IMR-90 (cell line): Measurements from ENCODE around the gene TAF3. TPM values are rescaled to one million over a fixed set of nuclear protein-coding genes. Genes with fewer than 3 reads are reported as not detected.

ENCODE experiments used
- ATAC-seq: fragments of 200-7000 bp; cut with Tn5 transposase; 2 replicates; pipeline ENCODE4 v1.9.1; 2020; ENCODE audit warnings: low read depth, mild to moderate bottlenecking, moderate library complexity
- BruUV-seq: library from RNA; stranded (reverse); fragments of 400-500 nt; replicated peaks from 2 replicates; lab custom pipeline; 2021; lab: Mats Ljungman, UMichigan
- CTCF ChIA-PET: fragments of 300-600 bp; formaldehyde crosslinking; extraction: SDS; loops from one replicate; lab custom pipeline; 2021; ENCODE audit warnings: antibody characterized with exemption; lab: Yijun Ruan, JAX
- POLR2A ChIA-PET: fragments of 300-600 bp; sonication (Branson Sonifier 250); formaldehyde crosslinking; loops from one replicate; lab custom pipeline; 2022; ENCODE audit warnings: antibody characterized with exemption; ENCODE audit not compliant: unreplicated experiment; lab: Charles Lee
- DNase-seq: peaks from one replicate; pipeline ENCODE4 v3.0.0; 2013
- H2AFZ ChIP-seq: replicated peaks from 2 replicates; pipeline ENCODE3; 2013; ENCODE audit warnings: low read length, mild to moderate bottlenecking; ENCODE audit not compliant: poor library complexity
- H2AK5ac ChIP-seq: 2 replicates; pipeline ENCODE4 v1.6.1; 2013; ENCODE audit warnings: low read depth, low read length, inconsistent platforms
- H2AK9ac ChIP-seq: replicated peaks from 2 replicates; pipeline ENCODE3; 2013; ENCODE audit warnings: mild to moderate bottlenecking, low read depth, low read length, moderate library complexity; ENCODE audit not compliant: poor library complexity
- H2BK120ac ChIP-seq: 2 replicates; pipeline ENCODE4 v1.6.1; 2013; ENCODE audit warnings: low read depth, low read length, inconsistent platforms
- H2BK15ac ChIP-seq: 3 replicates; pipeline ENCODE4 v1.6.1; 2013; ENCODE audit warnings: low read depth, low read length, inconsistent platforms
- H2BK20ac ChIP-seq: 2 replicates; pipeline ENCODE4 v1.6.1; 2013; ENCODE audit warnings: low read depth, mild to moderate bottlenecking, inconsistent platforms, low read length, moderate library complexity
- H2BK5ac ChIP-seq: 2 replicates; pipeline ENCODE4 v1.6.1; 2013; ENCODE audit warnings: mild to moderate bottlenecking, low read depth, low read length, inconsistent platforms; ENCODE audit not compliant: poor library complexity, severe bottlenecking
- H3K14ac ChIP-seq: replicated peaks from 2 replicates; pipeline ENCODE4 v1.6.1; 2013; ENCODE audit warnings: low read depth, low read length, inconsistent platforms
- H3K18ac ChIP-seq: 2 replicates; pipeline ENCODE4 v1.6.1; 2013; ENCODE audit warnings: low read depth, low read length, control low read depth
- H3K23ac ChIP-seq: 2 replicates; pipeline ENCODE4 v1.6.1; 2013; ENCODE audit warnings: low read depth, low read length, inconsistent platforms
- H3K27ac ChIP-seq: 2 replicates; pipeline ENCODE4 v1.5.1; 2013; ENCODE audit warnings: mild to moderate bottlenecking, control low read depth, low read length; ENCODE audit not compliant: insufficient read depth
- H3K27me3 ChIP-seq: 2 replicates; pipeline ENCODE4 v1.6.1; 2013; ENCODE audit warnings: low read length; ENCODE audit not compliant: control insufficient read depth, insufficient read depth
- H3K36me3 ChIP-seq: 2 replicates; pipeline ENCODE4 v1.6.1; 2013; ENCODE audit warnings: low read length, mixed read lengths; ENCODE audit not compliant: control insufficient read depth, insufficient read depth
- H3K4ac ChIP-seq: 2 replicates; pipeline ENCODE4 v1.6.1; 2013; ENCODE audit warnings: low read depth, low read length, inconsistent platforms
- H3K4me1 ChIP-seq: 2 replicates; pipeline ENCODE4 v1.6.1; 2013; ENCODE audit warnings: low read length, mixed read lengths; ENCODE audit not compliant: control insufficient read depth, insufficient read depth
- H3K4me2 ChIP-seq: 2 replicates; pipeline ENCODE4 v1.6.1; 2013; ENCODE audit warnings: low read depth, mild to moderate bottlenecking, control low read depth, low read length, moderate library complexity
- H3K4me3 ChIP-seq: 2 replicates; pipeline ENCODE4 v1.5.1; 2013; ENCODE audit warnings: low read depth, mild to moderate bottlenecking, control low read depth, low read length, moderate library complexity; ENCODE audit not compliant: insufficient read depth
- H3K56ac ChIP-seq: 2 replicates; pipeline ENCODE4 v1.6.1; 2013; ENCODE audit warnings: low read length, inconsistent platforms; ENCODE audit not compliant: insufficient read depth; ENCODE audit errors: extremely low read depth
- H3K79me1 ChIP-seq, 2 experiments: 2 replicates each; pipeline ENCODE4 v1.6.1; 2013; ENCODE audit warnings: low read length in 2 of 2, inconsistent platforms in 1 of 2, low read depth in 1 of 2
- H3K9ac ChIP-seq: 2 replicates; pipeline ENCODE4 v1.6.1; 2013; ENCODE audit warnings: low read depth, low read length, control low read depth
- H3K9me1 ChIP-seq: 2 replicates; pipeline ENCODE4 v1.6.1; 2013; ENCODE audit warnings: low read length, inconsistent platforms; ENCODE audit not compliant: insufficient read depth
- H3K9me3 ChIP-seq: 2 replicates; pipeline ENCODE4 v1.6.1; 2013; ENCODE audit warnings: low read length; ENCODE audit not compliant: control insufficient read depth, insufficient read depth
- H4K20me1 ChIP-seq: 2 replicates; pipeline ENCODE4 v1.6.1; 2013; ENCODE audit warnings: low read length, inconsistent platforms; ENCODE audit not compliant: insufficient read depth
- H4K5ac ChIP-seq: 2 replicates; pipeline ENCODE4 v1.6.1; 2013; ENCODE audit warnings: mild to moderate bottlenecking, low read depth, low read length, control low read depth
- H4K8ac ChIP-seq, 2 experiments: 2 replicates each; pipeline ENCODE4 v1.6.1; 2013; ENCODE audit warnings: low read depth in 2 of 2, low read length in 2 of 2, control low read depth in 1 of 2, inconsistent platforms in 1 of 2
- H4K91ac ChIP-seq: 2 replicates; pipeline ENCODE4 v1.6.1; 2013; ENCODE audit warnings: low read depth, low read length, inconsistent platforms; ENCODE audit not compliant: insufficient read depth
- RAD21 ChIP-seq: IDR thresholded peaks from 2 replicates; pipeline ENCODE4 v1.6.1; 2012; ENCODE audit warnings: low read length, improper control_type of control experiment
- WGBS, 2 experiments: methylation state at CpG; one replicate each; pipeline versions ENCODE4 v1.1.5 to v1.1.7; 2013; ENCODE audit warnings: missing lambda C conversion rate in 2 of 2; ENCODE audit not compliant: insufficient read length in 1 of 2; ENCODE audit errors: extremely low coverage in 2 of 2; 5-methylcytosine and 5-hydroxymethylcytosine counted together
- dilution Hi-C: fragments of 300-500 bp; cut with HindIII; formaldehyde crosslinking; loops from one replicate; pipeline ENCODE4 v1.14.3; 2018; ENCODE audit warnings: low sequenced_read_pairs; ENCODE audit not compliant: unreplicated experiment
- in situ Hi-C: fragments of 300-500 bp; cut with MboI; formaldehyde crosslinking; loops from 3 replicates; pipeline ENCODE4 v1.14.3; 2019; ENCODE audit warnings: low sequenced_read_pairs, inconsistent platforms, mixed read lengths
- intact Hi-C: fragments of 100-400 bp; cut with micrococcal nuclease; formaldehyde crosslinking; loops from 2 replicates; pipeline ENCODE4 v1.10.0; 2022
- polyA plus RNA-seq, 3 experiments: library from polyadenylated mRNA; depleted of rRNA; stranded (reverse); fragments of >200 nt; gene quantifications; 2 replicates each; pipeline ENCODE4 v1.2.3, GENCODE V29; 2012; ENCODE audit warnings: low replicate concordance in 1 of 3
- total RNA-seq: library from RNA; depleted of rRNA; stranded (reverse); fragments of >200 nt; gene quantifications from 2 replicates; pipeline ENCODE4 v1.2.3, GENCODE V29; 2012
- TF ChIP-seq, protein P1 (sequence below): conservative IDR thresholded peaks from 2 replicates; pipeline ENCODE4 v1.5.1; 2012; ENCODE audit warnings: mild to moderate bottlenecking, low read depth, low read length, improper control_type of control experiment
- TF ChIP-seq, protein P2 (sequence below): fragments of 150-350 bp; IDR thresholded peaks from 2 replicates; pipeline ENCODE4 v1.6.1; 2016; ENCODE audit warnings: low read depth, mild to moderate bottlenecking, low read length, moderate library complexity, borderline replicate concordance

TAF3 gene
- total and polyA plus RNA-seq, 2 of the 4 experiments (the other 2 are of a cell fraction): 1.4 to 2.3 TPM

DNA sequence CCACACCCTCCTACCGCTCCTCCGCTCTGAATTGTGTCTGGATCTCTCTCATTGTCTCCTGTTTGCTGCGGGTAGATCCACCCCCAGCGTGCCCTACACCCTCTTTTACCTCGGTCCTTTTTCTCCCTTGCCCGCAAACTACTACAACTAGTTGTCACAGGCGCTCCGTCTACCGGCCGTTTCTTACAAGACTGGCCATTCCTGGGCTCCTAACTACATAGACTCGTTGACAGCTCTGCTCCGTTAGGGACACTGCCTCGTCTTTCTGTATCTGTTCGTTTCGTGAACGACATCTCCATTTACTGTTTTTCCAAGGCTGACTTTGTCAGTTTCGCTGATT lies 786 bp downstream of the TAF3 start:
- Histone ChIP-seq H3K4me2 (peak overlapping the region; percentile 99), H2AFZ (peak overlapping the region; percentile 98), H4K8ac (no peak overlapping the region), H3K79me1 (peaks cover 5 to 23% of the 10 kb centered on the region in 2 experiments), H3K9ac (peak overlapping the region; percentile 76), H3K27ac (no peak overlapping the region), H2BK20ac (no peak overlapping the region), H4K20me1 (peaks cover 3% of the 10 kb centered on the region; the same call in 1 of the 2 replicates), H2AK9ac (peak overlapping the region; percentile 58), H3K9me1 (no peaks in the 10 kb centered on the region), H3K14ac (peak overlapping the region; percentile 50), H3K27me3 (peaks cover 13% of the 10 kb centered on the region; the same call in 1 of the 2 replicates), H4K5ac (no peak overlapping the region), H2BK15ac (no peak overlapping the region), H3K18ac (no peak overlapping the region), H3K36me3 (no peaks in the 10 kb centered on the region; the same call in 1 of the 2 replicates), H3K23ac (peak overlapping the region; percentile 70; the same call in 1 of the 2 replicates), H3K56ac (no peak overlapping the region), H2AK5ac (no peak overlapping the region), H4K91ac (no peak overlapping the region), H3K4ac (0 out of 2 replicates have a peak overlapping the region, but pooled peaks have one; percentile 8), H2BK120ac (no peak overlapping the region), H2BK5ac (no peak overlapping the region), H3K4me1 (no peaks in the 10 kb centered on the region), H3K9me3 (no peaks in the 10 kb centered on the region), H3K4me3 (peak overlapping the region; percentile 93)
- DNase-seq (peak; percentile 45), ATAC-seq (peak; percentile 67)
- in situ Hi-C loops (no loop called here), dilution Hi-C loops (no loop called here), intact Hi-C loops (no loop called here)
- CTCF ChIA-PET: interaction anchor here (0.7 kb wide), 1 partner anchor 10 kb away, joined by 3 read pairs; no protein-coding TSS in a partner anchor
- 3% methylated on average over 12 of the region's 17 CpGs; no CpG with 5 or more reads in 1 of the 2 experiments for WGBS, 2 experiments
- TF ChIP-seq, protein P1, sequence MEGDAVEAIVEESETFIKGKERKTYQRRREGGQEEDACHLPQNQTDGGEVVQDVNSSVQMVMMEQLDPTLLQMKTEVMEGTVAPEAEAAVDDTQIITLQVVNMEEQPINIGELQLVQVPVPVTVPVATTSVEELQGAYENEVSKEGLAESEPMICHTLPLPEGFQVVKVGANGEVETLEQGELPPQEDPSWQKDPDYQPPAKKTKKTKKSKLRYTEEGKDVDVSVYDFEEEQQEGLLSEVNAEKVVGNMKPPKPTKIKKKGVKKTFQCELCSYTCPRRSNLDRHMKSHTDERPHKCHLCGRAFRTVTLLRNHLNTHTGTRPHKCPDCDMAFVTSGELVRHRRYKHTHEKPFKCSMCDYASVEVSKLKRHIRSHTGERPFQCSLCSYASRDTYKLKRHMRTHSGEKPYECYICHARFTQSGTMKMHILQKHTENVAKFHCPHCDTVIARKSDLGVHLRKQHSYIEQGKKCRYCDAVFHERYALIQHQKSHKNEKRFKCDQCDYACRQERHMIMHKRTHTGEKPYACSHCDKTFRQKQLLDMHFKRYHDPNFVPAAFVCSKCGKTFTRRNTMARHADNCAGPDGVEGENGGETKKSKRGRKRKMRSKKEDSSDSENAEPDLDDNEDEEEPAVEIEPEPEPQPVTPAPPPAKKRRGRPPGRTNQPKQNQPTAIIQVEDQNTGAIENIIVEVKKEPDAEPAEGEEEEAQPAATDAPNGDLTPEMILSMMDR: peak; percentile 30; the same call in 1 of the 2 replicates
- TF ChIP-seq, protein P2, sequence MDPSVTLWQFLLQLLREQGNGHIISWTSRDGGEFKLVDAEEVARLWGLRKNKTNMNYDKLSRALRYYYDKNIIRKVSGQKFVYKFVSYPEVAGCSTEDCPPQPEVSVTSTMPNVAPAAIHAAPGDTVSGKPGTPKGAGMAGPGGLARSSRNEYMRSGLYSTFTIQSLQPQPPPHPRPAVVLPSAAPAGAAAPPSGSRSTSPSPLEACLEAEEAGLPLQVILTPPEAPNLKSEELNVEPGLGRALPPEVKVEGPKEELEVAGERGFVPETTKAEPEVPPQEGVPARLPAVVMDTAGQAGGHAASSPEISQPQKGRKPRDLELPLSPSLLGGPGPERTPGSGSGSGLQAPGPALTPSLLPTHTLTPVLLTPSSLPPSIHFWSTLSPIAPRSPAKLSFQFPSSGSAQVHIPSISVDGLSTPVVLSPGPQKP: no peak
- TF ChIP-seq RAD21: peak; percentile 25; the same call in 1 of the 2 replicates
- POLR2A ChIA-PET: no interaction called here
- no TSS peak for BruUV-seq
